GM15510 (cell line): ENCODE data around the gene CDH13.

ENCODE experiments used
- POLR2A ChIP-seq: IDR thresholded peaks from 3 replicates; pipeline ENCODE4 v1.6.1; 2011; ENCODE audit warnings: borderline replicate concordance; ENCODE audit not compliant: insufficient read length; ENCODE audit errors: extremely low read depth

The CDH13 gene

DNA sequence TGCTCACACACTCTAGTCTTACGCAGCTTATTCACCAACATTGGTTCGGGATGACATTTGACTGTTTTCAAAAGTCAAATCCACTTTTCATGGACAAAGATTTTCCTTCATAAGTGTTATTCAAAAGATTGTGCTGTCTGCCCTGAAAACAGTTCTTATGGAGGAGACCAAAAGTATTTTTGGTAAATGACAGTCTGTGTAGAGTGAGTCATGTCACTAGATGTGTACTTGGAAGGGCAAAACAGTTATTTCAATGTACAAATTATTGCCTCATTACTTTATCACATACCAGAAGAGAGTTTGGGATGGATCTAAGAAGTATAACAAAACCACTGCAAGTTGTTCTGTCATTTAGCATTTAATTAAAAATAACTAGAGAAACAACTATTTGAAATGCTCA is 265.6 kb downstream of the CDH13 start:
- no peak for TF ChIP-seq POLR2A

DNA sequence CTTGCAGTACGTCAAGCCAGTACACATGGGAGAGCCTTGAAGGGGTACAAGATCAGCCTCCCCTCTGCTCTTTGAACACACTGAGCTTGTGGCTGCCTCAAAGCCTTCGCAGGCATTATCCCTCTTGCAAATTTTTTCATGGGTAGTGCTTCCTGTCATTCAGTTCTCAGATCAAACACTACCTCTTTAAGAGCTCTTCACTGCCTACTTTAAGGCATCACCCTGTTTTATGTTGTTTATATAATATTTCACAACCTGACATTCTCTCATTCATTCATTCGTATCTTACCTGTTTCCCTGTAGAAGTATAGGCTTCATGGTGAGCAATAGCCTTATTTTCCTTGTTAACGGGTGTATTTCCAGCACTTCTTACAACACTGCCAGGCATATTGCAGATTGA is 269.1 kb downstream of the CDH13 start:
- no peak for TF ChIP-seq POLR2A

DNA sequence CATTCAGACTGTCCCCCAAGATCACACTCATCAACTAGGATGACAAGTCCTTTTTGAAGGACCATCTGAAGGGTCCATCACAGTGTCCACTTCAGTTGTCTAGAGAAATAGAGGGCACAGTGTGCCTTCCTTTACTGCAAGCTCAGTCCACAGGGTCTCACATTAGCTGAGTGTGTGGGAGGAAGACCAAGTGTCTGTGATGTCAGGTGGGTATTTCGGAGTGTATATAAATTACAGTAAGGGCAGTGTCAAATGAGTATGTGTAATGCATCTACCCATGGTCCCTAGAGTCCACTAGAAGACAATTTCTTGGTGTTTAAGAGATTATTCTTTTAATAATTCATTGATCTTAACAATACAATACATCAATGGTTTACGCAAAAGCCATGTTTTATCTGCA is 272.2 kb downstream of the CDH13 start:
- no peak for TF ChIP-seq POLR2A

DNA sequence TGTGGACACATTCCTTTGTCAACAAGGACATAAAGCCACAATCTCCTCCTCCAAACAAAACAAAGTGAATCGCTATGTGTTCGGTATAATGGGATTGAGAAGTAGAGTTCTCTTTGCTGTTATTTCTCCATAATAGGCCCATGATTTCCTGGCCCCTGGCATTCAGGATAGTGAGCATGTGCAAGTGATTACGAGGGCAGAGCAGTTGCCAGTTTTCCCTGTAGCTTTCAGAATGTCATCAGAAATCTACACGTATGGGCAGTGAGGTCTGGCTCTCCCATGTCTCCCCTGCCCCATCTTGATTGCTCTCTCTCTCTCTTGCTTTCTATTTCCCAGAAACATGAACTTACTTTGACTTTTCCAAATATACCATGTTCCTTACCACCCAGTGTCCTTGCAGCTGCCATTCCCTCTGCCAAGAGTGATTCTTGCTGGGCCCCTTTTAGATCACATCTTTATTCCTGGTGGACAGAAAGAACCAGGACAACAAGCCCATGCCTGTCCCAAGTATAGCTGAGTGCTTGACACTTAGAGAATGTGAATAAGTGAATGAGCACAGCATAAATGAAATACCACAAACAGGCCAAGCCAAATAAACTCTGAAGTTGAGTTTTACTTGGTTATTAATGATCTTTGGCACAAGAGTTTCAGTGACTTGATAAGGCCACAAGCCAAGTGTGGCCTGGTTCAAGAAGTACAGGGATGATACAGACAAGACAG is 273.1 kb downstream of the CDH13 start:
- TF ChIP-seq POLR2A, result no peak

DNA sequence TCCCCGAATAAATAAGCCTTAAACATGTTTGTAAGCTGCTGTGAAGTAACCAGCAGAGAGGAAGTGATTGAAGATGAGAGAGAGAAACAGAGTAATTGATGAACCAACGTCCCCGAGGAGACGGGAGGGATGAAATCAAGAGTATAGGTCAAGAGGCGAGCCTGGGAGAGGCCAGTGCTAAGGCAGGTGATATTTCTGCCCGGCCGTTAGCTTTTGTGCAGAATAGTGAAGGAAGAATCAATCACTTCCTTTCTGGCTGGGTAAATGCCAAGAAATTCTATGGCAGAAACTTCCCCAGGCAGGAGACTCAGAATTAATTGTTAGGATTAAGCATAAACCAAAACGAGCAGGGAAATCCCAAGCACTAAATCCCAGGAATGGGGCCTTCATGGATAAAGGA is 273.8 kb downstream of the CDH13 start:
- no peak for TF ChIP-seq POLR2A

DNA sequence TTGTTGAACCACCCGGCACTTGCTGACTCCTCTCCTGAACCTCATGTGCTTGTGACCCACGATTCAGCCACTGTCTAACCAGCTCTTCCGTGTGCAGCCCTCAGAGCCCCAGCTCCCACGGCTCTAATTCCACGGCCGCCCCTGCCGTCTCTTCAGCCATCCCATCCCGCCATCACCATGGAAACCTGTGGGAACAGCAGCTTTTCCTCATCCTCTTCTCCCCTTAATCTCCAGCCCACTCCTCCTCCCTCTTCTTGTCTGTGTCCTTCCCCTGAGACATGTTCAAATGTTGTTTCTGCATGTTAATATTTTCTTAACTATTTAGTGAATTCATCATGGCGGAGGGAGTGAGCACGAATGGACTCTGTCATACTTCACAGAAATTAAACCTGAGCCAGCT is 285.2 kb downstream of the CDH13 start:
- TF ChIP-seq POLR2A, result no peak

DNA sequence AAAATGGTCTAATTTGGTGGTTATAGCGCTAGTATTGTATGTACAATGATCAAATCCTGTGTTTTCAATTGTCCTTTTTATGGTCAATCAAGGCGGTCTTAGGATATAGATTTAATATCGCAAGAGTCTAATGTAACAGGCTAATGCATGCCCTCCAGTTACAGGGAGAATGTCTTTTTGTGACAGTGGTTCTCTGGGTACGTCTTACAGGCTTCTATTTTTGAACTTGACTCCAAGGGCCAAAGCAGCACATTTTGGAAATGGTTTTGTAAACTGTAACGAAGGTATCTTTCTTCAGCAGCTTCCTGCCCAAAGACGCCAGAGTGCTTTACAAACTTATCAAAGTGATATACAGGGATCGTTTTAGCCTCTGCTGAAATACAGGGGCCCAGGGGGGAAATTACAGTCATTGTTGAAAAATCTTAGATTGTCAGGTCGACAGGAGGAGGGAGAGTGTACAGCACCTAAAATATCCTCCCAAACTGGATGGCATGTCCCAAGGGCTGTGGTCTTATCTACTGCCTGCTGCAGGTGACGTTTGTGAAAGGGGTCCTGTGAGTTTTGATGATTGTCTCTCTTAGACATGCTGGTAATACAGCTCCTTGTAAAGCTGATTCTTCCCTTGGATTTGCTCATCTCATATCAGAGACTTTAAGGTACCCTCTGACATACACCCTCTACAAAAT is 288.5 kb downstream of the CDH13 start:
- no peak for TF ChIP-seq POLR2A

DNA sequence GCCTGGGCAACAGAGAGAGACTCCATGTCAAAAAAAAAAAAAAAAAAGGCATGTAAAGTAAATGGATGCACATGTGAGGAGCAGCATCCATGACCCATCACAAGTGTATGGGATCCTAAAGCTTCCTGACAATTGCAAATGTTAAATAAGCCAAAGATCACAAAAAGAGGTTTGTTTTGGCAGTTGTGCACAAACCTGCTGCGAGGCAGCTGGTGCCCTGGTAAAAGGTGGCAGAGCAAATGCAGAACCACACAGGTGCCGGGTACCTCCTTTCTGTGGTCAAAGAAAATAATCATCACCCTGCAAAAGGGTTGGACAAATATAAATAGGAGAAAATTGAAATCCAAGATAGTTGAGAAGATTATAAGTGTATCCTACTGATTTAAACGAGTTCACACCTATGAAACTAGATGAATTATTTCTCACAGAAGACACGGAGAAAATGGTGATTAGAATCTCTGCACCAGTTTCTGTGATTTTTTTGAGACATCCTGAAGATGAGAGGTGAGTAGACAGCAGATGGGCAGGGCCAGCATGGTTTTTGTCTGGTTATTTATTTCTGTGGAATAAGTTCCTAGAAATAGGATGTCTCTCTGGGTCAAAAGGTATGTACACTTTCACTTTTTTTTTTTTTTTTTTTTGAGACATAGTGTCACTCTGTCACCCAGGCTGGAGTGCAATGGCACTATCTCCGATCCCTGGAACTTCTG is 291.3 kb downstream of the CDH13 start:
- TF ChIP-seq POLR2A, result no peak

DNA sequence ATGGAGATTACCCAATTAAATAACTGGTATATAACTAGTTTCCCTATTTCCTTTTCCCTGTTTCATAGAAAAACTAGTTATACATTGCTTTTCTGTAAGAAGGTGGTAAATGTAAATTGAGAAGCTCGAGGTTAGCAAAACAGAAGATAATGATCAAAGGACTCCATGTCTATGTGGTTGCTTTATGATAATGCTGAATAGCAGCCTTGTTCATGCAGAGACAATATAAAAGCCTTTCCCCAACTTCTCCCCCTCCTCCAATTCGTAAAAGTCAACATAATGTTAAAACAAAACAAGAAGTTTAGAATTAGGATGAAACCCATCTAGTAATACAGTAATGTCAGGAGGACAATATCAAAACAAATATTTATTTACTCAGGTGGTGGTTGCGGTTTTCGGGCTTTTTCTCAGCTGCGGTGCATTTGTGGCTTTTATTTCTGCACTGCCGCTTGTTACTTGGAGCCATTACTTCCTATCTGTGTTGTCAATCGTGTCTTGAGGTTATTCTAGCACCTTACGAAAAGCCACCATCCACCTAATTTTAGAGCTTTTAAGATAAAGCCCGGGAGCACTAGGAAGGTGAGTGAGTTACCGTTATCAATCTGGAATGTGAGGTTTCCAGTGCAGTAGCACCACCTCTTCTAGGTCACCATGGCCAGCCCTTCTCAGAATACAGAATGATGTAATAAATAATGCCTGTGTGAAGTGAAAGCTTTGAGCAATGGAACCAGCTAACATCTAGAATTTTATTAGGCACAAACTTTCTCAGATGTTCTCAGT is 297.5 kb downstream of the CDH13 start:
- no peak for TF ChIP-seq POLR2A

DNA sequence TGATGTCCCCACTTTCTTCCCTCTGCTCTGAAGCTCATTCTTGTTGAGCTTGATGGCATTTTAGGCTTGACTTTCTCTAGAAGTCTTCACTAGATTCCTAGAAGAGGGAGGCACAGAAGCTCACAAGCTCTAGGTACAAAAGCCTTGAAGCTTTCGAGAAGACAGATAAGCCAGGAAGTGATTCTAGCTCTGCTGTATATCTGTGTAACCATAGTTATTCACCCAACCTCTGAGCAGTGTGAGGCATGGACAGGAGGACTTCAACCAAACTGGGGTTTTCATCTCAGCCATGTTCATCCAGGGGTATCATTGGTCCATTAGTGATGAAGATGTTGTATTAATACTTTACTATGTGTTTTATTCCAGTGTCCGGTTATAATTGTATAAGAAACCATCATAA is 299.7 kb downstream of the CDH13 start:
- TF ChIP-seq POLR2A, result no peak

DNA sequence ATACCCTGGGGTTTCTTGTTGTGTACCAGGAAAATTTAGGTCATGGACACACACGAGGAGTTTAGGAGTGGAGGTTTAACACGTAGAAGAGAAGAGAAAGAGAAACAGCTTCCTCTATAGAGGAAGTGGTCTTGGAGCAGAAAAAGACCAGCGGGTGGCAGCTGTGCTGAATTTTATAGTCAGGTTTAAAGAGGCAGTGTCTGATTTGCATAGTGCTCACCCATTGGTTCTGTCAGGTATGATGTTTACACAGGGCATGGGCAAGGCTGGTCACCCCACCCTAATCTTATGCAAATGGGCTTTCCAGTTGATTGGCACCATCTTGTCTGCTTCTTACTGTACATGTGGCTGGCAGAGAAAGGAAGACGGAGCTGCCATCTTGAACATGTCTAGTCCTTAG is 309.0 kb downstream of the CDH13 start:
- no peak for TF ChIP-seq POLR2A

DNA sequence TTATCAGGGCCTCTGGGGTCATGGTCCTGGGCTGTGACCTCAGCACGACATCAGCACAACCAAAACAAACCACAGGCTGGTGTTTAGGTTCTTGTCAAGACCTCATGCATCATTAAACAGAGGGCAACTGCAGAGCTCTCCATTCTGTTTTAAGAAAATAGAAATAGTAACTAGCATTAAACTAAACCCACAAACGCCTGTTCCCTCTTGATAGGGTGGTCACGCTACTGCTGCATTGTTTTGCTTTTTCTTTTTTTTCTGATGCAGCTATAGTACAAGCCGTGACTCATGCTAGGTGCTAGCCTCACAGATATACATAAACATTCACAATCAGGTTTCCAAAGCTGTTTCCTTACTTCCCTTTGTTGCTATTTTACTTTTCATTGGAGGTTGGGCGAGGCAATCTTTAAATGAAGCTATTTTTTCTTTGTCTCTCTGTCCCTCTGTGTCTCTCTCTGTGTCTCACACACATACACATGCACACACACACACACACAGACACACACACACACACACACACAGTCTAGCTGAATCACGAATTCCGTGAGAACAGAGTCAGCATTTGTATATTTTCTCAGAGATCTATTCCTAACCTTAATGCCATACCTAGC is 310.3 kb downstream of the CDH13 start:
- TF ChIP-seq POLR2A, result no peak

DNA sequence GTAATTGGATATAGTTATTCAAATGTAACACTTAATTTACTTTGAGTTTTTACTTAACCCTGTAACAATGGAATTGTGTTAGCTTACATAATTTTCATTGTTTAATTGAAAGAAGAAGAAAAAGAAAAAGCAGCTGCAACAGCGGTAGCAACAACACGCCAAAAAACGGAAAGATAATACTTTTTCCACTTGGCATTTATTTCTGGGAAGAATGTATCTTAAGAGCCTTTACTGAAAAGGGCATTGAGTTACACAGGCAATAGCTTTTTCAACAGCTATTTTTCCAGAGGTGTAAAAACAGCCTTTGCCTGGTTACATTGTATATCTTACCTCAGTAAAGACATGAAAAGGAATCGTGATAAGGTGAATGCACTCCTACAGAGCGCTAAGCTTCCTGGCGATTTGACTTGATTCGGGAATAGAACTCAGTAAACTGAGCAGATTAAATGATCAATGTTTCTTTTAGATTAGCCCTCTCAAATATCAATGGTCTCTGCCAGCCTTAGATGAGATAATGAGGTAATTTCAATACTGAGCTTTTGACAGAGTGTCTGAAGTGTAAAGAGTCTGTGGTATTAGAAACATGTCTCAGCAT is 311.3 kb downstream of the CDH13 start:
- no peak for TF ChIP-seq POLR2A

DNA sequence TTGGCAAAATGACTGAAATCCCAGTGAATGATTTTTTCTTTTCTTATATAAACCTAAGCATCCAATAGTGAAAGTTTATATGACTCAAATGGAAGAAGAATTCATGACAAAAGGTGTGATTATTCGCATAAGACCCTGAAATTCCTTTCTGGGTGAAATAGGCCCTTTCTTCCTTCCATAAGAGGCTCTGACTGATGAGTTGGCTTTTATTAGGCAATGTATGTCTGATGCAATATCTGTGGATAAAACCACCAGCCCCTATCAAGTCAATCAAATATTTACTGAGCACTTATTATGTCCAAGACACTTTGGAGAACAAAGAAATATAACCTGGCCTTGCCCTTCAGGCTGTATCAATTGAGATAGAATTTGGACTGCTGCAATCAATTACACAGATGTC is 316.6 kb downstream of the CDH13 start:
- no peak for TF ChIP-seq POLR2A

DNA sequence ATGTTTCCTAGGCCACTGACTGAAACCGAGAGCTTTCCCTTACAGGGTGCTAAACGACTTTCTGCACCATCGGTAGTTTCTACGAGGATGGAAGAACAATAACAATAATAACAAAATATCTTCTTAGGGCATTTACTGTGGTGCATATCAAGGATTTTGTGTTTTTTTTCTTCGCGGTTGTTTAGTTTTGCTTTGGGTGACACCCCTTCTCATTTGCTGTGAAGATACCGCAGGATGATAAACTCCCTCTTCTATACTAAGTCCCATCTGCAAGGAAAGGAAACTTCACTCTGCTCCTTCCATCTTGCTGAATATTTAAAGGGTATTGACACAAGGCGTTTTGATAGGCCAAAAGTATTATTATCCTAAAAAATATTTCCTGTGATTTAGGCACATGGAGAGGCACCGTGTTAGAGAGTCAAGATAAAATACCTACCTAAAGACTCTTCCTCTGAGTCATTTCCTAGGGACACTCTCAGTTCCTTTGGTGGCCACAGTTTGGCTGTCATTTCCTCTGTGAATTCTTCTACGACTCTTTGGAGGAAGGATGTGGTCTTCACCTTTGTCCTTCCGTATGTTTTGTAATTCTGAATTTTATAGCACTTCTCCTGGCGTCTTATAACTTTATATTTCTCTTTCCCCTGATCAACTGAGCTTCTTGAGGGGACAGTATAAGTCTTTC is 318.8 kb downstream of the CDH13 start:
- TF ChIP-seq POLR2A, result no peak

DNA sequence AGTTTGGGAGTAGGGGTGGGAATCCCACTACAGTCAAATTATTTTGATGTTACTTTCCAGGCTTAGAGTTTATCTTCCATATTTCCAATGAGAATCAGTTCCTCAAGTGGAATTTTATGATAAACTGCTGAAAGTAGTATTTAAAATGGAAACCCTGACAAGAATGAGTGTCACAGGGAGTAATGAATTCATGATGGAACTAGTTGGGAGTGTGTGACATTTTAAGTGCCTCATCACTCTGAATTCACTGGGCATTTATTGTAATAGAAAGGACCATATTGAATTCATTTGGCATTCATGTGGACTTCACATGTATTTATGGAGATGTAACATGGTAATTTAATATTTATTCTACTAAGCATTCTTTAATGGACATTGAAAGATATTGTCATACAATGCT is 320.9 kb downstream of the CDH13 start:
- no peak for TF ChIP-seq POLR2A
